Smooth muscle cell (in vitro differentiated cells): Measurements from ENCODE around the gene IL16. TPM values are rescaled to one million over a fixed set of nuclear protein-coding genes. Genes with fewer than 3 reads are reported as not detected.

Experiments used
- DNase-seq: peaks from one replicate; lab custom pipeline; 2025; ENCODE audit not compliant: unreplicated experiment; lab: John Stamatoyannopoulos, UW
- H2AFZ ChIP-seq: fragments of 200-600 bp; sonication (generic); 2 replicates; pipeline ENCODE4 v1.6.0; 2016; ENCODE audit warnings: antibody characterized with exemption, low read depth, mild to moderate bottlenecking
- H3F3A ChIP-seq: fragments of 200-600 bp; sonication (generic); 2 replicates; pipeline ENCODE4 v1.6.0; 2017; ENCODE audit warnings: antibody characterized with exemption, low read depth
- H3K27ac ChIP-seq: fragments of 200-600 bp; sonication (generic); 2 replicates; pipeline ENCODE4 v1.5.1; 2016; ENCODE audit warnings: low read depth, mild to moderate bottlenecking
- H3K27me3 ChIP-seq: fragments of 200-600 bp; sonication (generic); 2 replicates; pipeline ENCODE4 v1.6.1; 2016; ENCODE audit warnings: low read depth, mild to moderate bottlenecking
- H3K36me3 ChIP-seq: fragments of 200-600 bp; sonication (generic); 2 replicates; pipeline ENCODE4 v1.5.1; 2016; ENCODE audit warnings: low read depth
- H3K4me1 ChIP-seq: fragments of 200-600 bp; sonication (generic); 2 replicates; pipeline ENCODE4 v1.5.1; 2016; ENCODE audit warnings: low read depth
- H3K4me2 ChIP-seq: fragments of 200-600 bp; sonication (generic); 2 replicates; pipeline ENCODE4 v1.6.0; 2016; ENCODE audit warnings: mild to moderate bottlenecking
- H3K4me3 ChIP-seq: fragments of 200-600 bp; sonication (generic); 2 replicates; pipeline ENCODE4 v1.5.1; 2016; ENCODE audit warnings: mild to moderate bottlenecking
- H3K79me2 ChIP-seq: fragments of 200-600 bp; sonication (generic); 2 replicates; pipeline ENCODE4 v1.6.0; 2016; ENCODE audit warnings: low read depth, mild to moderate bottlenecking
- H3K9ac ChIP-seq: fragments of 200-600 bp; sonication (generic); 2 replicates; pipeline ENCODE4 v1.6.0; 2016; ENCODE audit warnings: low read depth
- H3K9me3 ChIP-seq: fragments of 200-600 bp; sonication (generic); replicated peaks from 2 replicates; pipeline ENCODE4 v1.5.1; 2016; ENCODE audit warnings: low read depth
- H4K20me1 ChIP-seq: fragments of 200-600 bp; sonication (generic); 2 replicates; pipeline ENCODE4 v1.6.0; 2016; ENCODE audit warnings: low read depth
- WGBS: methylation state at CpG from one replicate; pipeline ENCODE4 v1.1.7; 2016; ENCODE audit warnings: low lambda C conversion rate; 5-methylcytosine and 5-hydroxymethylcytosine counted together
- polyA plus RNA-seq: library from polyadenylated mRNA; unstranded; fragments of >200 nt; fragmentation: Nextera tagmentation; extraction: Ambion mirVana; gene quantifications from 2 replicates; pipeline ENCODE4 v1.2.1, GENCODE V29; 2016
- total RNA-seq: library from RNA; depleted of rRNA; stranded (reverse); fragments of >200 nt; gene quantifications from 2 replicates; pipeline ENCODE4 v1.2.3, GENCODE V29; 2014
- TF ChIP-seq, protein P1 (sequence below): fragments of 200-600 bp; sonication (generic); IDR thresholded peaks from 2 replicates; pipeline ENCODE4 v1.5.1; 2017; ENCODE audit warnings: borderline replicate concordance, mild to moderate bottlenecking, antibody characterized with exemption; ENCODE audit not compliant: insufficient read depth, poor library complexity, severe bottlenecking

The IL16 gene
- total and polyA plus RNA-seq, 2 experiments from 2014 or later = 1.3 to 1.4 TPM

DNA sequence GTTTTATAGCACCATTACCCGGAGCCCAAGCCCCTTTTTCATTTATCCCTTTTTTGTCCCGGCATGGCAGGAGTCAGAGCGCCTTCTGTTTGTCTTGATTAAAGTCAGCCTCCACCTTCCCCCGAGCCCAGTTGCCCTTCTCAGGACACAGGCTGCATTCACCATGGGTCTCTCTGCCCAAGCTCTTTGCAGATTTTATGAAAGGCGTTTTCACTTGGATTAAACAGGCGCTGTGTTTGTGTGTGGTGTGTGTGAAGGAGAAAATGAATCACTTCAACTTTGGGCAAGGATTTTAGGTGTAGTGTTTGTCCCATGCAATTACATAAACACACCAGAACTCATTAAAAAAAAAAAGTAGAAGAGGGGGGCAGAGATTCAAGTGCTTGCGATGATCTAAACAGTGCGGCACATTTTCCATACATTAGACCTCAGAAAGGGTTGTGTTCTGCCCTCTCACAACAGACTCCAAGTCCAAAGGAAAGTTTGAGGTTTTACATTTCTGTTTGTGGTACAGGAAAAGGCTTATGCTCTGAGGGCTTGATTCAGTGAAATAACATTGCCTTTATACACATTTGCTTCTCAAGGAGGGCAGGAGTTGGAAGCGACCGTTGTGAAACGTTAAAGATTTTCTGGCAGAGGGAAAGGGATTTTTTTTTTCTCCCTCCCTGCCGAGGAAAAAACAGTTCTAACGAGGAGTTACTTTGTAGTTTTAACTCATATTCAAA, 14.5 kb upstream of the IL16 start:
- WGBS = 50% methylated on average over 13 of the region's 13 CpGs
- no peak overlapping the region for H2AFZ ChIP-seq

DNA sequence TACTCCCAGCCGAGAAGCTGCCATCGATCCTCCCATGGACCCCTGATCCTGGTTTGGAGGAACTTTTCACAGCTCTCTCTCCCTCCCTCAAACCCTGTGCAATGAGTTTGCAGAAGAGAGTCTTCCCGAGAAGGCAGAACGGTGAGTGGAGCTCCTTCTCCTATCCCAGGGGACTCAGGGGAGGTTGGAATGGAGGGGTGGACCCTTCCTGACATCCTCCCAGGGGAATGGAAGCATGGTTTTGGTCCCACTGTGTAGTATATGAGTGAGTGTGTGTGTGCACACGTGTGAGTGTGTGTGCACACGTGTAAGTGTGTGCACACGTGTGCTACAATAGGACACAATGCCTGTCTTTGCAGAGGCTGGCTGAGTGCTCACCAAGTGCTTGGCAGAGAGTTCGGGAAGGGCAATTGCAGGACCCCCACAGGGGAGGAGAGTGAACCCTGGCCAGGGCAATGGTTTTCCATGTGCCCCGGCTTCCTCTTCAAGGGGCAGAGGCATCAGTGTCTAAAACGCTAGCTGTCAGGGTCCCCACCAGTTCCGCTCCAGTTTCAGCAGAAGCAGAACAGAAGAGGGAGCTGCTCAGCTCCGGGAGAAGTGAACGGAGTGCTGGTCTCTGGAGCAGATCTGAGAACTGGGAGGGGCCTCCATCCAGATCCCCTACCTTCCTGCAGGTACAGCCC, 13.8 kb upstream of the IL16 start:
- Histone ChIP-seq H3K4me3 (peak overlapping the region; percentile 2), H2AFZ (no peak overlapping the region), H3K9me3 (no peaks in the 10 kb centered on the region), H3K4me2 (peak overlapping the region; percentile 71), H3K27me3 (no peaks in the 10 kb centered on the region), H4K20me1 (no peaks in the 10 kb centered on the region), H3F3A (no peaks in the 10 kb centered on the region), H3K9ac (peak overlapping the region; percentile 28), H3K27ac (peak overlapping the region; percentile 68), H3K79me2 (no peaks in the 10 kb centered on the region), H3K36me3 (no peaks in the 10 kb centered on the region), H3K4me1 (peaks cover 8% of the 10 kb centered on the region)
- TF ChIP-seq, protein P1, sequence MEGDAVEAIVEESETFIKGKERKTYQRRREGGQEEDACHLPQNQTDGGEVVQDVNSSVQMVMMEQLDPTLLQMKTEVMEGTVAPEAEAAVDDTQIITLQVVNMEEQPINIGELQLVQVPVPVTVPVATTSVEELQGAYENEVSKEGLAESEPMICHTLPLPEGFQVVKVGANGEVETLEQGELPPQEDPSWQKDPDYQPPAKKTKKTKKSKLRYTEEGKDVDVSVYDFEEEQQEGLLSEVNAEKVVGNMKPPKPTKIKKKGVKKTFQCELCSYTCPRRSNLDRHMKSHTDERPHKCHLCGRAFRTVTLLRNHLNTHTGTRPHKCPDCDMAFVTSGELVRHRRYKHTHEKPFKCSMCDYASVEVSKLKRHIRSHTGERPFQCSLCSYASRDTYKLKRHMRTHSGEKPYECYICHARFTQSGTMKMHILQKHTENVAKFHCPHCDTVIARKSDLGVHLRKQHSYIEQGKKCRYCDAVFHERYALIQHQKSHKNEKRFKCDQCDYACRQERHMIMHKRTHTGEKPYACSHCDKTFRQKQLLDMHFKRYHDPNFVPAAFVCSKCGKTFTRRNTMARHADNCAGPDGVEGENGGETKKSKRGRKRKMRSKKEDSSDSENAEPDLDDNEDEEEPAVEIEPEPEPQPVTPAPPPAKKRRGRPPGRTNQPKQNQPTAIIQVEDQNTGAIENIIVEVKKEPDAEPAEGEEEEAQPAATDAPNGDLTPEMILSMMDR = no peak
- DNase-seq = no peak
- WGBS = 58% methylated on average over 13 of the region's 13 CpGs

More for the DNA sequence above, 14.5 kb upstream of the IL16 start:
- Histone ChIP-seq H3K27ac (peak overlapping the region; percentile 68), H3K4me1 (peaks cover 8% of the 10 kb centered on the region), H3K9me3 (no peaks in the 10 kb centered on the region), H4K20me1 (no peaks in the 10 kb centered on the region), H3F3A (no peaks in the 10 kb centered on the region), H3K79me2 (no peaks in the 10 kb centered on the region), H3K36me3 (no peaks in the 10 kb centered on the region), H3K27me3 (no peaks in the 10 kb centered on the region), H3K4me3 (peak overlapping the region; percentile 2), H3K4me2 (peak overlapping the region; percentile 71), H3K9ac (peak overlapping the region; percentile 28)
- TF ChIP-seq, protein P1 = no peak
- DNase-seq = no peak

DNA sequence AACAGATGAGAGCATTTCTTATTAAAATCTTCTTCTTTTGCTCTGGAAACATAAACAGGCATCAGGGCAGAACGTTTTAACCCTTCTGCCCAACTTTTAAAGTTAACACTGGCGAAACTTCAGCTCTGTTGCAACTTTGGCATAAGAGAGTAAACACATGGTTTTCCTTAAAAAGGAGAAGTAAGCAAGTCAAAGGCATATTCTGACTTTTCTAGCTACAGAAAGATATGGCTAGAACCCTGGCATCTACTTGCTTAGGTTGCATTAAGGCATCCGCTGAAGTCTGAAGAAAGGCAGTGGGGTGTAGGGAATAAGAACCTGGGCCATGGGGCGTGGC, 13.3 kb upstream of the IL16 start:
- H3K36me3 ChIP-seq = no peaks in the 10 kb centered on the region
- H3F3A ChIP-seq = no peaks in the 10 kb centered on the region
- DNase-seq = no peak
- H3K9me3 ChIP-seq = no peaks in the 10 kb centered on the region
- H3K4me1 ChIP-seq = peaks cover 8% of the 10 kb centered on the region
- no peaks in the 10 kb centered on the region for H3K79me2 ChIP-seq
- peak overlapping the region; percentile 2 for H3K4me3 ChIP-seq
- no peaks in the 10 kb centered on the region for H3K27me3 ChIP-seq
- H3K27ac ChIP-seq = peak overlapping the region; percentile 68
- no peak overlapping the region for H3K9ac ChIP-seq
- WGBS = 76% methylated on average over 4 of the region's 4 CpGs
- H4K20me1 ChIP-seq = no peaks in the 10 kb centered on the region
- peak overlapping the region; percentile 71 for H3K4me2 ChIP-seq
- no peak overlapping the region for H2AFZ ChIP-seq
- TF ChIP-seq, protein P1 = no peak
